ENCODE data around the gene CAGE1. TPM values are rescaled to one million over a fixed set of nuclear protein-coding genes. Genes with fewer than 3 reads are reported as not detected.

Gene CAGE1
- total and polyA plus RNA-seq, 2 experiments from 2014 or later: 0.09 to 0.66 TPM

DNA sequence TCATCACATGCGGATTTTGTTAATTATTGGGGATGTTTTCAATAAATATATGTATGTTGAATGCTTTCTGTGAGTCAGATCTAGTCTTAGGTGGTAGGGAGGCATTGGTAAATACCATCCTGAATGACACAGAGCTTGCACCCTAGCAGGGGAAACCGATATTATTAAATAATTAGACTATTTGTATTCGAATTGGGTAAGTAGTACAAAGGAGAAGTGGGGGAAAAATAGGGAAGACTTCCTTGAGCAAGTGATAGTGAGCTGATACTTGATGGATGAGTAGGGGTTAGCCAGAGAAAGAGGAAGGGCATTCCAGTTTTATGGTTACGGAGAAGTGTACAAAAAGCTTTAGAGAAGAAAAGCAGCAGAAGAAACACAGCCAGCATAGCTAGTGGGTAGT lies 1.6 kb upstream of the CAGE1 start:
- Histone ChIP-seq H3K27ac (no peak overlapping the region), H3K9me3 (ENCODE audit: low read depth) (no peaks in the 10 kb centered on the region), H3K4me3 (no peak overlapping the region), H3K27me3 (no peaks in the 10 kb centered on the region), H3K36me3 (peaks cover 14% of the 10 kb centered on the region), H3K4me1 (ENCODE audit: low read depth) (peaks cover 10% of the 10 kb centered on the region)
- DNase-seq (ENCODE audit: low read depth in 1 of 2, low spot score in 1 of 2): no peak
- TF ChIP-seq, protein P1, sequence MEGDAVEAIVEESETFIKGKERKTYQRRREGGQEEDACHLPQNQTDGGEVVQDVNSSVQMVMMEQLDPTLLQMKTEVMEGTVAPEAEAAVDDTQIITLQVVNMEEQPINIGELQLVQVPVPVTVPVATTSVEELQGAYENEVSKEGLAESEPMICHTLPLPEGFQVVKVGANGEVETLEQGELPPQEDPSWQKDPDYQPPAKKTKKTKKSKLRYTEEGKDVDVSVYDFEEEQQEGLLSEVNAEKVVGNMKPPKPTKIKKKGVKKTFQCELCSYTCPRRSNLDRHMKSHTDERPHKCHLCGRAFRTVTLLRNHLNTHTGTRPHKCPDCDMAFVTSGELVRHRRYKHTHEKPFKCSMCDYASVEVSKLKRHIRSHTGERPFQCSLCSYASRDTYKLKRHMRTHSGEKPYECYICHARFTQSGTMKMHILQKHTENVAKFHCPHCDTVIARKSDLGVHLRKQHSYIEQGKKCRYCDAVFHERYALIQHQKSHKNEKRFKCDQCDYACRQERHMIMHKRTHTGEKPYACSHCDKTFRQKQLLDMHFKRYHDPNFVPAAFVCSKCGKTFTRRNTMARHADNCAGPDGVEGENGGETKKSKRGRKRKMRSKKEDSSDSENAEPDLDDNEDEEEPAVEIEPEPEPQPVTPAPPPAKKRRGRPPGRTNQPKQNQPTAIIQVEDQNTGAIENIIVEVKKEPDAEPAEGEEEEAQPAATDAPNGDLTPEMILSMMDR (IDR thresholded peaks at IDR 0.05; ENCODE audit: low read depth, low read length): no peak

GRCh38 chr6:7390226-7390878 lies 810 bp upstream of the CAGE1 start:
- peak overlapping the region; percentile 92 for H3K27ac ChIP-seq
- DNase-seq (ENCODE audit: low read depth in 1 of 2, low spot score in 1 of 2): no peak
- H3K9me3 ChIP-seq (ENCODE audit: low read depth): no peaks in the 10 kb centered on the region
- peak overlapping the region; percentile 69 for H3K4me3 ChIP-seq
- TF ChIP-seq, protein P1 (IDR thresholded peaks at IDR 0.05; ENCODE audit: low read depth, low read length): no peak
- H3K36me3 ChIP-seq: peaks cover 10% of the 10 kb centered on the region
- H3K27me3 ChIP-seq: no peaks in the 10 kb centered on the region
- H3K4me1 ChIP-seq (ENCODE audit: low read depth): peaks cover 10% of the 10 kb centered on the region

DNA sequence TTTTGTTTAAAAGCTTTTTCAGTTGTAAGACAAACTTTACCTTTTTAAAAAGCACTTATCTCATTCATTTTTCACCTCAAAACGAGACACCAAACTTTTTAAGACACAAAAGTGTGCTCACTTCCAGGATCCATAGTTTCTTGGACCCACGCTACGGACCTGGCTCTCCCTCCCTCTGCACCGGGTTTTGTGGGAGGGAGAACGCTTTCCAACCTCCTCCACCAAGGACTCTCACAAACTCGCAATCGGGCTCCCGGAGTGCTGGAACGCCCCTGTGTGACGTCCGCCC lies 436 bp downstream of the CAGE1 start:
- Histone ChIP-seq H3K27me3 (no peaks in the 10 kb centered on the region), H3K4me3 (peak overlapping the region; percentile 69), H3K36me3 (peaks cover 5% of the 10 kb centered on the region), H3K9me3 (ENCODE audit: low read depth) (no peaks in the 10 kb centered on the region), H3K27ac (peak overlapping the region; percentile 92), H3K4me1 (ENCODE audit: low read depth) (peaks cover 10% of the 10 kb centered on the region)
- DNase-seq (ENCODE audit: low read depth in 1 of 2, low spot score in 1 of 2): peak; percentile 69 to 90
- TF ChIP-seq, protein P1 (IDR thresholded peaks at IDR 0.05; ENCODE audit: low read depth, low read length): no peak

DNA sequence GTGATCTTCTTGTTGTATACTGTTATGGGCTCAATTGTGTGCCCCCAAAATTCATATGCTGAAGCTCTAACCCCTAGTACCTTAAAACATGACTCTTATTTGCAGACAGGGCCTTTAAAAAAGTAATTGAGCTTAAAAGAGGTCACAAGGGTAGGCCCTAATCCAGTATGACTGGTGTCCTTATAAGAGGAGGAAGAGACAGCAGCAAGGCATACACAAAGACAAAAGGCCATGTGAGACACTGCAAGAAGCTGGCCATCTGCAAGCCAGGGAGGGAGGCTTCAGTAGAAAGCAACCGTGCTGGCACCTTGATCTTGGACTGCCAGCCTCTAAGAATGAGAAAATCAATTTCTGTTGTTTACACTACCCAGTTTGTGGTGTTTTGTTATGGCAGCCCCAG lies 8.4 kb downstream of the CAGE1 start:
- no peak overlapping the region for H3K4me3 ChIP-seq
- DNase-seq (ENCODE audit: low read depth in 1 of 2, low spot score in 1 of 2): no peak
- H3K27me3 ChIP-seq: no peaks in the 10 kb centered on the region
- TF ChIP-seq, protein P1 (IDR thresholded peaks at IDR 0.05; ENCODE audit: low read depth, low read length): no peak
- H3K4me1 ChIP-seq (ENCODE audit: low read depth): no peaks in the 10 kb centered on the region
- H3K27ac ChIP-seq: no peak overlapping the region
- H3K36me3 ChIP-seq: no peaks in the 10 kb centered on the region
- H3K9me3 ChIP-seq (ENCODE audit: low read depth): no peaks in the 10 kb centered on the region

DNA sequence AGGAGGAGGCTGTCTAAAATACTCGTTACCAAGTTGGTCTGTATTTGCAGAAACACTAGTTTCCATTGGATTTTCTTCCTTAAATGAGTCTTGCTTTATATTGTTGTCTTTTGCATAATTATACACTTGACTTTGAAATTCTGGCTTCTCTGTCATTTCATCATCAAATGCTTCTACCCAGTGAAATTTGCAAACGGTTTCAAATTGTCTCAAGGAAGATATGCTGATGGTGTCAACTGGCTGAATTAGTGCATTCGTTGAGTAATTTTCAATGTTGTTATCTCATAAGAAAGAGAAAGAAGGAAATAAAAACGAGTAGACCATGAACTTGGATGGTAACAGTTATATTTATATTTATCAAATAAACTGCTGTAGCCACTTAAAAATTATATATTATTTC lies 10.8 kb downstream of the CAGE1 start:
- Histone ChIP-seq H3K27me3 (no peaks in the 10 kb centered on the region), H3K4me3 (no peak overlapping the region), H3K4me1 (ENCODE audit: low read depth) (peaks cover 4% of the 10 kb centered on the region), H3K9me3 (ENCODE audit: low read depth) (no peaks in the 10 kb centered on the region), H3K27ac (no peak overlapping the region), H3K36me3 (no peaks in the 10 kb centered on the region)
- TF ChIP-seq, protein P1 (IDR thresholded peaks at IDR 0.05; ENCODE audit: low read depth, low read length): no peak
- DNase-seq (ENCODE audit: low read depth in 1 of 2, low spot score in 1 of 2): no peak
